ENCODE results near the gene ALDH1A2. TPM values are rescaled to one million over a fixed set of nuclear protein-coding genes. Genes with fewer than 3 reads are reported as not detected.

Gene ALDH1A2
- total RNA-seq, 1 experiment from 2014 or later = 4.0 TPM

GRCh38 chr15:57951328-57951932 is 114.1 kb downstream of the ALDH1A2 start:
- BruUV-seq (replicated peaks) = no TSS peak

GRCh38 chr15:57950381-57950946 is 115.0 kb downstream of the ALDH1A2 start:
- no peak overlapping the region for H3K27ac ChIP-seq
- DNase-seq = no peak
- H2AFZ ChIP-seq = no peak overlapping the region
- no peaks in the 10 kb centered on the region for H3K36me3 ChIP-seq (ENCODE audit: low read depth)
- ChIA-PET CTCF (no interaction called here), POLR2A (ENCODE audit: unreplicated experiment) (no interaction called here)
- H3K9me2 ChIP-seq (ENCODE audit: insufficient read depth) = no peaks in the 10 kb centered on the region
- BruUV-seq (replicated peaks) = no TSS peak
- H4K20me1 ChIP-seq (ENCODE audit: insufficient read depth) = no peaks in the 10 kb centered on the region
- H3K4me3 ChIP-seq = no peak overlapping the region
- no peaks in the 10 kb centered on the region for H3K79me2 ChIP-seq (ENCODE audit: low read depth)
- H3K4me2 ChIP-seq = no peak overlapping the region
- TF ChIP-seq EZH2 (IDR thresholded peaks at IDR 0.05; ENCODE audit: low read depth) = no peak
- TF ChIP-seq CTCF (conservative IDR thresholded peaks at IDR 0.05) = no peak
- no peaks in the 10 kb centered on the region for H3K27me3 ChIP-seq (ENCODE audit: insufficient read depth, low read depth)
- H3K4me1 ChIP-seq (replicated peaks; ENCODE audit: insufficient read depth) = no peaks in the 10 kb centered on the region
- intact Hi-C loops (cut with micrococcal nuclease; ENCODE audit: unreplicated experiment) = no loop called here
- H3F3A ChIP-seq (ENCODE audit: insufficient read depth, low read depth) = no peaks in the 10 kb centered on the region
- no peaks in the 10 kb centered on the region for H3K9me3 ChIP-seq (ENCODE audit: insufficient read depth, low read depth)

More at GRCh38 chr15:57951328-57951932, 114.1 kb downstream of the ALDH1A2 start:
- Histone ChIP-seq H3K4me2 (no peak overlapping the region), H3K4me3 (no peak overlapping the region), H4K20me1 (ENCODE audit: insufficient read depth) (no peaks in the 10 kb centered on the region), H3K27me3 (ENCODE audit: insufficient read depth, low read depth) (no peaks in the 10 kb centered on the region), H3K4me1 (replicated peaks; ENCODE audit: insufficient read depth) (no peaks in the 10 kb centered on the region), H3K79me2 (ENCODE audit: low read depth) (no peaks in the 10 kb centered on the region), H3K36me3 (ENCODE audit: low read depth) (no peaks in the 10 kb centered on the region), H3F3A (ENCODE audit: insufficient read depth, low read depth) (no peaks in the 10 kb centered on the region), H2AFZ (no peak overlapping the region), H3K9me3 (ENCODE audit: insufficient read depth, low read depth) (no peaks in the 10 kb centered on the region), H3K9me2 (ENCODE audit: insufficient read depth) (no peaks in the 10 kb centered on the region), H3K27ac (no peak overlapping the region)
- ChIA-PET POLR2A (ENCODE audit: unreplicated experiment) (no interaction called here), CTCF (no interaction called here)
- intact Hi-C loops (cut with micrococcal nuclease; ENCODE audit: unreplicated experiment) = no loop called here
- DNase-seq = no peak
- no peak for TF ChIP-seq EZH2 (IDR thresholded peaks at IDR 0.05; ENCODE audit: low read depth)
- TF ChIP-seq CTCF (conservative IDR thresholded peaks at IDR 0.05) = no peak

GRCh38 chr15:57949374-57949943 is 116.1 kb downstream of the ALDH1A2 start:
- no peak overlapping the region for H2AFZ ChIP-seq
- H3K4me1 ChIP-seq (replicated peaks; ENCODE audit: insufficient read depth) = no peaks in the 10 kb centered on the region
- POLR2A ChIA-PET (ENCODE audit: unreplicated experiment) = no interaction called here
- H4K20me1 ChIP-seq (ENCODE audit: insufficient read depth) = no peaks in the 10 kb centered on the region
- H3K27ac ChIP-seq = no peak overlapping the region
- CTCF ChIA-PET = no interaction called here
- H3K9me2 ChIP-seq (ENCODE audit: insufficient read depth) = no peaks in the 10 kb centered on the region
- no peak overlapping the region for H3K4me3 ChIP-seq
- H3K27me3 ChIP-seq (ENCODE audit: insufficient read depth, low read depth) = peaks cover 5% of the 10 kb centered on the region; the same call in 1 of the 2 replicates
- H3K36me3 ChIP-seq (ENCODE audit: low read depth) = no peaks in the 10 kb centered on the region
- H3K79me2 ChIP-seq (ENCODE audit: low read depth) = no peaks in the 10 kb centered on the region
- no TSS peak for BruUV-seq (replicated peaks)
- no peaks in the 10 kb centered on the region for H3K9me3 ChIP-seq (ENCODE audit: insufficient read depth, low read depth)
- intact Hi-C loops (cut with micrococcal nuclease; ENCODE audit: unreplicated experiment) = no loop called here
- no peak for DNase-seq
- no peaks in the 10 kb centered on the region for H3F3A ChIP-seq (ENCODE audit: insufficient read depth, low read depth)
- TF ChIP-seq CTCF (conservative IDR thresholded peaks at IDR 0.05) (no peak), EZH2 (IDR thresholded peaks at IDR 0.05; ENCODE audit: low read depth) (no peak)
- H3K4me2 ChIP-seq = no peak overlapping the region
